Measurements from ENCODE around the gene FXYD4.
"Not testable (repeated sequence)": the region's sequence is repeated elsewhere in the genome, so short reads cannot be mapped to it uniquely, and the experiment has no call there.

Gene FXYD4

DNA sequence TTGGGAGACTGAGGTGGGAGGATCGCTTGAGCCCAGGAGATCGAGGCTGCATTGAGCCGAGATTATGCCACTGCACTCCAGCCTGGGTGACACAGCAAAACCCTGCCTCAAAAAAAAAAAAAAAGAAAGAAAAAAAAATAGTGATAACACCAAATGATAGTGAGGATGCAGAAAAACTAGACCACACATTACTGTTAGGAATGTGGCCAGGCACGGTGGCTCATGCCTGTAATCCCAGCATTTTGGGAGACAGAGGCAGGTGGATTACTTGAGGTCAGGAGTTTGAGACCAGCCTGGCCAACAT lies 40.7 kb upstream of the FXYD4 start:
- not testable (repeated sequence) for DNase-seq (ENCODE audit: low read depth); H3K4me3 ChIP-seq (ENCODE audit: low read depth, low read length)

DNA sequence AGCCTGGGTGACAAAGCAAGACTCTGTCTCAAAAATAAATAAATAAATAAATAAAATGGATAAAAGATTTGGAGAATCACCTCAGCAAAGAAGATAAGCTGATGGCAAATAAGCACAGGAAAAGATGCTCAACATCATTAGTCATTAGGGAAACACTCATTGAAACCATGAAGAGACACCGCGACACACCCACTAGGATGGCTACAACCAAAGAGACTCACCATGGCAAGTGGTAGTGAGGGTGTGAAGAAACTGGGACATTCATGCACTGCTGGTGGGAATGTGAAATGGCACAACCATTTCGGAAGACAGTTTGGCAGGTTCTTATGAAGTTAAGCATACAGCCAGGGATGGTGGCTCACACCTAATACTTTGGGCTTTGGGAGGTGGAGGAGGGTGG lies 37.8 kb upstream of the FXYD4 start:
- no peak for DNase-seq (ENCODE audit: low read depth)
- TF ChIP-seq, protein P1, sequence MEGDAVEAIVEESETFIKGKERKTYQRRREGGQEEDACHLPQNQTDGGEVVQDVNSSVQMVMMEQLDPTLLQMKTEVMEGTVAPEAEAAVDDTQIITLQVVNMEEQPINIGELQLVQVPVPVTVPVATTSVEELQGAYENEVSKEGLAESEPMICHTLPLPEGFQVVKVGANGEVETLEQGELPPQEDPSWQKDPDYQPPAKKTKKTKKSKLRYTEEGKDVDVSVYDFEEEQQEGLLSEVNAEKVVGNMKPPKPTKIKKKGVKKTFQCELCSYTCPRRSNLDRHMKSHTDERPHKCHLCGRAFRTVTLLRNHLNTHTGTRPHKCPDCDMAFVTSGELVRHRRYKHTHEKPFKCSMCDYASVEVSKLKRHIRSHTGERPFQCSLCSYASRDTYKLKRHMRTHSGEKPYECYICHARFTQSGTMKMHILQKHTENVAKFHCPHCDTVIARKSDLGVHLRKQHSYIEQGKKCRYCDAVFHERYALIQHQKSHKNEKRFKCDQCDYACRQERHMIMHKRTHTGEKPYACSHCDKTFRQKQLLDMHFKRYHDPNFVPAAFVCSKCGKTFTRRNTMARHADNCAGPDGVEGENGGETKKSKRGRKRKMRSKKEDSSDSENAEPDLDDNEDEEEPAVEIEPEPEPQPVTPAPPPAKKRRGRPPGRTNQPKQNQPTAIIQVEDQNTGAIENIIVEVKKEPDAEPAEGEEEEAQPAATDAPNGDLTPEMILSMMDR (conservative IDR thresholded peaks at IDR 0.05; ENCODE audit: low read depth, low read length), result no peak
- H3K4me3 ChIP-seq (ENCODE audit: low read depth, low read length), result no peak overlapping the region

DNA sequence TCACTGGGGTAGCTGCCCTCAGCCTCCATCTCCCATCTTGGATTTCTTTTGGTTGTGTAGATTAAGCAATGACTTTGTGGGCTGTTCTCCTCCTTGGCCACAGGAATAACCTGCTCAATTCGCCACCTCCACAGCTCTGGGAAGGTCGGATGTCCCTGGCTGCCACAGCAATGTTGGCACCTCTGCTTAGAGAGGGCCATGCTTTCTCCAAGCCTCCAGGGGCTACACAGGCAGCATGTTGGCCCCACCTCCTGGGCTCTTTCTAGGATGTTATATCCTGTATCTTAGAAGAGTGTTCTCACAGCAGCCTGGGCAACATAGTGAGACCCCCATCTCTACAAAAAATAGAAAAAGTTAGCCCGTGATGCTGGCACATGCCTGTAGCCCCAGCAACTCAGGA lies 35.4 kb upstream of the FXYD4 start:
- H3K4me3 ChIP-seq (ENCODE audit: low read depth, low read length), result no peak overlapping the region
- DNase-seq (ENCODE audit: low read depth), result no peak
- TF ChIP-seq, protein P1 (conservative IDR thresholded peaks at IDR 0.05; ENCODE audit: low read depth, low read length), result no peak

DNA sequence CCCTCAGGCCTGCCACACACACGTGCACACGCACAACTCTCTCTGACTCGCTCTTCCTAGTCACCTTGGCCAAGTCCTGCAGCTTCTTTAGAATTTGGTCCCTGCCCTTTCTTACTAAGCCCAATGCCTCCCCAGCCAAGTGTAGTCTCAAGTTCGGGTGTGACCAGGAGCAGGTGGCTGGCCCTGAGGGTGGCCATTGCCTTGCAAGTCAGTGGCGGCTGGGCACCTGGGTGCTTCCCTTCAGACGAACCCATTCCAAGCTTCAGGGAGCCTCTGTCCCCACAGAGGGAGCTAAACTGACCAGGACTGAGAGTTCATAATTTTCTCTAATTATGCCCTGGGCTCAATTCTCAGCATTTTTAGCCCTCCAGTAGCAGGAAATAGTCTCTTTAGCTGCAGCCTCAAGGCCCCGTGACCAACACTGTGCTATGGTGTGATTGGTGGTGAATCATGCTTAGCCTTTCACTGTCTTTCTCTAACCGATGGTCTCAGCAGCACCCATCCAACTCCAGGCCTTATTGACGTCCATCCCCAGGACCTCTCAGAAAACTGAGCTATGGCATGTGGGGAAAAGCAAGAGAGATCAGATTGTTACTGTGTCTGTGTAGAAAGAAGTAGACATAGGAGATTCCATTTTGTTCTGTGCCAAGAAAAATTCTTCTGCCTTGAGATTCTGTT lies 34.7 kb upstream of the FXYD4 start:
- TF ChIP-seq, protein P1 (conservative IDR thresholded peaks at IDR 0.05; ENCODE audit: low read depth, low read length), result no peak
- DNase-seq (ENCODE audit: low read depth), result no peak
- no peak overlapping the region for H3K4me3 ChIP-seq (ENCODE audit: low read depth, low read length)

DNA sequence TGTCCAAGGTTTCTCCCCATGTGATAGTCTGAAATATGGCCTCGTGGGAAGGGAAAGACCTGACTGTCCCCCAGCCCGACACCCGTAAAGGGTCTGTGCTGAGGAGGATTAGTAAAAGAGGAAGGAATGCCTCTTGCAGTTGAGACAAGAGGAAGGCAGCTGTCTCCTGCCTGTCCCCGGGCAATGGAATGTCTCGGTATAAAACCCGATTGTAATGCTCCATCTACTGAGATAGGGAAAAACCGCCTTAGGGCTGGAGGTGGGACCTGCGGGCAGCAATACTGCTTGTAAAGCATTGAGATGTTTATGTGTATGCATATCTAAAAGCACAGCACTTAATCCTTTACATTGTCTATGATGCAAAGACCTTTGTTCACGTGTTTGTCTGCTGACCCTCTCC lies 33.9 kb upstream of the FXYD4 start:
- H3K4me3 ChIP-seq (ENCODE audit: low read depth, low read length); DNase-seq (ENCODE audit: low read depth): not testable (repeated sequence)

DNA sequence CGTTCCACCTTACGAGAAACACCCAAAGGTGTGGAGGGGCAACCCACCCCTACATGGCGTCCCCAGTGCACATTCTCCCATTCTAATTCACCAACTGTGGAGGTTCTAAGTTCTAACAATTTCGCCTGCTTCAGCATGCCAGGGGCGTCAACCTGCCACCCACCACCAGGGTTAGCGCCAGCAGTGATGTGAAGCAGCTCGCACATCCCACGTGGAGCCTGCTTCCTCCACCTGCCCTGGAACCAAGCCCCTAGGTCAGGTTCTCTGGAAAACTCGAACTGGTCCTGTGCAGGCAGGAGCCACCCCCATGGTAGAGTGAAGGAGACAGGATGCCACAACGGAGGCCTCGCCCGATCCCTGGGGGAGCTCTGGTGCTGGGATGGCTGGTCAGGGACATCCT lies 33.3 kb upstream of the FXYD4 start:
- DNase-seq (ENCODE audit: low read depth), result no peak
- no peak overlapping the region for H3K4me3 ChIP-seq (ENCODE audit: low read depth, low read length)
- TF ChIP-seq, protein P1 (conservative IDR thresholded peaks at IDR 0.05; ENCODE audit: low read depth, low read length), result no peak

DNA sequence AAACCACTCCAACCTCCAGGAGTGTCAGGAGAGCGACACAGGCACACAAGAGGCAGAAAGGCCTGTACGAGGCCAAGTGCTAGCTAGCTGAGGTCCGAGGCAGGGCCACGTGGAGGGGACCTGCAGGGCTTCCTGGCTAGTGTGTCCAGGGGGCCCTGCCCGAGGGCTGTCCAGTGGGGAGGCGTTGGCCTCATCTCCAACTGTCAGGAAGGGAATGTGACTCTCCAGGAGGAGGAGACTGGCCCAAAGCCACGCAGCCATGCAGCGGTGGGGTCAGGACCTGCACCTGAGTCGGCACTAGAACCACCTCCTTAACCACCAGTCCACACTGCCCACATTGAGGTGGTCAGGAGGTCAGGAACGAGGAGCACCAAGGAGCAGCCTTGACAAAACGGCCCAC lies 32.3 kb upstream of the FXYD4 start:
- no peak overlapping the region for H3K4me3 ChIP-seq (ENCODE audit: low read depth, low read length)
- DNase-seq (ENCODE audit: low read depth), result no peak
- TF ChIP-seq, protein P1 (conservative IDR thresholded peaks at IDR 0.05; ENCODE audit: low read depth, low read length), result no peak

DNA sequence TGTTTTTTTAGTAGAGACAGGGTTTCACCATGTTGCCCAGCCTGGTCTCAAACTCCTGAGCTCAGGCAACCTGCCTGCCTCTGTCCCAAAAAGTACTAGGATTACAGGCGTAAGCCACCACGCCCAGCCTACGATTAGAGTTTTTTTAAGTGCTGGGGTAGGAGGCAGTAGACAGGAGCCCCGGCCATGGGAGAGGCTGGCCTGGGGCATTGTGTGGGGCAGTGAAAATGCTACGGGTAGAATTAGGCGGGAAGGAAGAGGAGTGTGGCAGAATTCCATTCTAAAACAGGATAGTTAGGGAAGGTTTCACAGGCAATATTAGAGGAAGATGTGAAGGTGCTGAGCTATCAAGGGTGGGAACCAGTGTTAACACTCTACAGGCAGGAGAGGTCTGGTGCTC lies 31.3 kb upstream of the FXYD4 start:
- H3K4me3 ChIP-seq (ENCODE audit: low read depth, low read length), result no peak overlapping the region
- DNase-seq (ENCODE audit: low read depth), result no peak
- TF ChIP-seq, protein P1 (conservative IDR thresholded peaks at IDR 0.05; ENCODE audit: low read depth, low read length), result no peak
